ENCODE data around the gene IFNG.
"Not testable (repeated sequence)": the region's sequence is repeated elsewhere in the genome, so short reads cannot be mapped to it uniquely, and the experiment has no call there.

IFNG gene

GRCh38 chr12:68159681-68160304 lies at the start of gene IFNG:
Gene IFNG (minus strand): TSS chr12:68159740. CDS start chr12:68159615, 125 bp downstream.
- DNase-seq (ENCODE audit: low read depth) = no peak

GRCh38 chr12:68209048-68209728 lies 49.6 kb upstream of the IFNG start:
- not testable (repeated sequence) for DNase-seq (ENCODE audit: low read depth)

GRCh38 chr12:68207276-68207675 lies 47.7 kb upstream of the IFNG start:
- no peak for DNase-seq (ENCODE audit: low read depth)

- no peak for DNase-seq (ENCODE audit: low read depth)
Observed at GRCh38 chr12:68206446-68206845, 46.9 kb upstream of the IFNG start.

GRCh38 chr12:68203460-68203875 lies 43.9 kb upstream of the IFNG start:
- no peak for DNase-seq (ENCODE audit: low read depth)

- DNase-seq (ENCODE audit: low read depth) = no peak
Observed at GRCh38 chr12:68200854-68201253, 41.3 kb upstream of the IFNG start.

GRCh38 chr12:68199127-68199526 lies 39.6 kb upstream of the IFNG start:
- no peak for DNase-seq (ENCODE audit: low read depth)

GRCh38 chr12:68198507-68199086 lies 39.1 kb upstream of the IFNG start:
- no peak for DNase-seq (ENCODE audit: low read depth)

GRCh38 chr12:68190301-68190700 lies 30.8 kb upstream of the IFNG start:
- no peak for DNase-seq (ENCODE audit: low read depth)

- no peak for DNase-seq (ENCODE audit: low read depth)
Observed at GRCh38 chr12:68189821-68190242, 30.3 kb upstream of the IFNG start.

- DNase-seq (ENCODE audit: low read depth) = no peak
Observed at GRCh38 chr12:68185598-68185997, 26.1 kb upstream of the IFNG start.

- no peak for DNase-seq (ENCODE audit: low read depth)
Observed at GRCh38 chr12:68180792-68181744, 21.5 kb upstream of the IFNG start.

GRCh38 chr12:68178774-68179439 lies 19.4 kb upstream of the IFNG start:
- no peak for DNase-seq (ENCODE audit: low read depth)

- DNase-seq (ENCODE audit: low read depth) = no peak
Observed at GRCh38 chr12:68178184-68178583, 18.6 kb upstream of the IFNG start.

- no peak for DNase-seq (ENCODE audit: low read depth)
Observed at GRCh38 chr12:68177562-68177961, 18.0 kb upstream of the IFNG start.

- no peak for DNase-seq (ENCODE audit: low read depth)
Observed at GRCh38 chr12:68176257-68176656, 16.7 kb upstream of the IFNG start.

- DNase-seq (ENCODE audit: low read depth) = peak; percentile 40
Observed at GRCh38 chr12:68175557-68176061, 16.1 kb upstream of the IFNG start.

GRCh38 chr12:68174761-68175160 lies 15.2 kb upstream of the IFNG start:
- not testable (repeated sequence) for DNase-seq (ENCODE audit: low read depth)

GRCh38 chr12:68173792-68174191 lies 14.3 kb upstream of the IFNG start:
- no peak for DNase-seq (ENCODE audit: low read depth)

GRCh38 chr12:68170726-68171125 lies 11.2 kb upstream of the IFNG start:
- DNase-seq (ENCODE audit: low read depth) = no peak

GRCh38 chr12:68169213-68169889 lies 9.8 kb upstream of the IFNG start:
- DNase-seq (ENCODE audit: low read depth) = no peak

All from activated T-helper 9 cell treated with anti-CD3 and anti-CD28 coated beads, Interleukin-2, amount 50 U/mL, for 16 hours (primary cell).